SU-DHL-6 (cell line): Measurements from ENCODE around the gene PKDCC.

ENCODE experiments used
- H2AFZ ChIP-seq: fragments of 200-600 bp; sonication (generic); 2 replicates; pipeline ENCODE4 v1.6.1; 2014; ENCODE audit warnings: low read depth, mild to moderate bottlenecking, moderate library complexity, mixed read lengths, antibody characterized with exemption, low read length; ENCODE audit not compliant: severe bottlenecking
- H3F3A ChIP-seq: fragments of 200-600 bp; shearing (Covaris generic); 2 replicates; pipeline ENCODE4 v1.6.0; 2016; ENCODE audit warnings: antibody characterized with exemption, mild to moderate bottlenecking; ENCODE audit not compliant: insufficient read depth
- H3K27ac ChIP-seq: fragments of 200-600 bp; sonication (generic); 2 replicates; pipeline ENCODE4 v1.5.1; 2016; ENCODE audit warnings: low read depth, mild to moderate bottlenecking, low read length, moderate library complexity, mixed read lengths
- H3K27me3 ChIP-seq: fragments of 200-600 bp; sonication (generic), shearing (Covaris generic); 2 replicates; pipeline ENCODE4 v1.6.0; 2014; ENCODE audit warnings: mild to moderate bottlenecking, low read length
- H3K36me3 ChIP-seq: fragments of 200-600 bp; sonication (generic); 2 replicates; pipeline ENCODE4 v1.6.1; 2014; ENCODE audit warnings: mild to moderate bottlenecking, low read length, mixed read lengths
- H3K4me2 ChIP-seq: fragments of 300-600, 200-600 bp; shearing (Covaris generic), sonication (generic); 2 replicates; pipeline ENCODE4 v1.6.0; 2014; ENCODE audit warnings: low read length, low read depth, mild to moderate bottlenecking; ENCODE audit not compliant: poor library complexity, severe bottlenecking
- H3K4me3 ChIP-seq: fragments of 200-600 bp; sonication (generic); 2 replicates; pipeline ENCODE4 v1.5.1; 2014; ENCODE audit warnings: antibody characterized with exemption, low read length, mild to moderate bottlenecking, mixed read lengths; ENCODE audit not compliant: insufficient read depth, poor library complexity, severe bottlenecking
- H3K79me2 ChIP-seq: fragments of 200-600 bp; sonication (generic); 2 replicates; pipeline ENCODE4 v1.6.1; 2014; ENCODE audit warnings: mild to moderate bottlenecking, low read length, moderate library complexity; ENCODE audit not compliant: insufficient read depth
- H3K9ac ChIP-seq: fragments of 200-600 bp; sonication (generic); 2 replicates; pipeline ENCODE4 v1.7.0; 2014; ENCODE audit warnings: mild to moderate bottlenecking, low read length
- H3K9me2 ChIP-seq: fragments of 200-600 bp; sonication (generic); replicated peaks from 2 replicates; pipeline ENCODE4 v1.6.1; 2014; ENCODE audit warnings: low read length; ENCODE audit not compliant: insufficient read depth
- H3K9me3 ChIP-seq: fragments of 200-600 bp; sonication (generic); 2 replicates; pipeline ENCODE4 v1.6.1; 2014; ENCODE audit warnings: low read length, mixed read lengths; ENCODE audit not compliant: insufficient read depth
- H4K20me1 ChIP-seq: fragments of 200-600 bp; sonication (generic); 2 replicates; pipeline ENCODE4 v1.6.1; 2014; ENCODE audit warnings: low read depth, mild to moderate bottlenecking, antibody characterized with exemption, low read length, moderate library complexity, mixed read lengths
- EZH2phosphoT487 ChIP-seq: fragments of 200-600 bp; sonication (generic), shearing (Covaris generic); conservative IDR thresholded peaks from 2 replicates; pipeline ENCODE4 v1.6.1; 2018; ENCODE audit warnings: mild to moderate bottlenecking, antibody characterized with exemption, low read length, moderate library complexity, mixed read lengths
- TF ChIP-seq, protein P1 (sequence below): fragments of 200-600 bp; sonication (generic); IDR thresholded peaks from one replicate; pipeline ENCODE4 v1.5.1; 2017; ENCODE audit warnings: antibody characterized with exemption, mild to moderate bottlenecking, low read length, moderate library complexity; ENCODE audit not compliant: insufficient read depth, poor library complexity, severe bottlenecking

The PKDCC gene

DNA sequence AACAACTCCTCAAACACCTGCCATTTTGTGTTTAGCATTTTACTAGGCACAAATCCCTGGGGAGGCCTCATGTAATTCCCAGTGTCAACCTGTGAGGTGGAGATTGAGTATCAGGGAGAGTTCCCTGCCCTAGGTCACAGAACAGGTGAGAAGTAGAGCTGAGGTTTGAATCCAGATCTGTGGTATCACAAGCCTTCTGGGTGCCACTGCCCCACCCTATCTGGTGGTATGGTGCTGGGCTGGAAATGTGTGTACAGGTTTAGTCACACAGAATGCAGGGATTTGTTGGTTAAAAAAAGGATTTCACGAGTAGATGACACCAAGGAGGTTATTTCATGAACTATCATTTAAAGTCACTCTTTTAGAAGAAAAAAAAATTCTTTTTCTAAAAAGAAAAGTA lies 35.7 kb upstream of the PKDCC start:
- no peak for TF ChIP-seq EZH2phosphoT487
- TF ChIP-seq, protein P1, sequence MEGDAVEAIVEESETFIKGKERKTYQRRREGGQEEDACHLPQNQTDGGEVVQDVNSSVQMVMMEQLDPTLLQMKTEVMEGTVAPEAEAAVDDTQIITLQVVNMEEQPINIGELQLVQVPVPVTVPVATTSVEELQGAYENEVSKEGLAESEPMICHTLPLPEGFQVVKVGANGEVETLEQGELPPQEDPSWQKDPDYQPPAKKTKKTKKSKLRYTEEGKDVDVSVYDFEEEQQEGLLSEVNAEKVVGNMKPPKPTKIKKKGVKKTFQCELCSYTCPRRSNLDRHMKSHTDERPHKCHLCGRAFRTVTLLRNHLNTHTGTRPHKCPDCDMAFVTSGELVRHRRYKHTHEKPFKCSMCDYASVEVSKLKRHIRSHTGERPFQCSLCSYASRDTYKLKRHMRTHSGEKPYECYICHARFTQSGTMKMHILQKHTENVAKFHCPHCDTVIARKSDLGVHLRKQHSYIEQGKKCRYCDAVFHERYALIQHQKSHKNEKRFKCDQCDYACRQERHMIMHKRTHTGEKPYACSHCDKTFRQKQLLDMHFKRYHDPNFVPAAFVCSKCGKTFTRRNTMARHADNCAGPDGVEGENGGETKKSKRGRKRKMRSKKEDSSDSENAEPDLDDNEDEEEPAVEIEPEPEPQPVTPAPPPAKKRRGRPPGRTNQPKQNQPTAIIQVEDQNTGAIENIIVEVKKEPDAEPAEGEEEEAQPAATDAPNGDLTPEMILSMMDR: no peak
- Histone ChIP-seq H3K4me2 (no peak overlapping the region), H2AFZ (no peak overlapping the region)

GRCh38 chr2:42012651-42013050 lies 35.2 kb upstream of the PKDCC start:
- Histone ChIP-seq H3K27ac (no peak overlapping the region), H2AFZ (no peak overlapping the region), H3K9me2 (no peaks in the 10 kb centered on the region), H3K36me3 (no peaks in the 10 kb centered on the region), H3K79me2 (no peaks in the 10 kb centered on the region), H4K20me1 (no peaks in the 10 kb centered on the region), H3F3A (no peaks in the 10 kb centered on the region), H3K9me3 (no peaks in the 10 kb centered on the region), H3K4me3 (no peak overlapping the region), H3K4me2 (no peak overlapping the region), H3K27me3 (no peaks in the 10 kb centered on the region), H3K9ac (no peak overlapping the region)
- TF ChIP-seq, protein P1: no peak
- TF ChIP-seq EZH2phosphoT487: no peak

More for the DNA sequence above, 35.7 kb upstream of the PKDCC start:
- Histone ChIP-seq H3K9ac (no peak overlapping the region), H3F3A (no peaks in the 10 kb centered on the region), H3K4me3 (no peak overlapping the region), H4K20me1 (no peaks in the 10 kb centered on the region), H3K27me3 (no peaks in the 10 kb centered on the region), H3K9me2 (no peaks in the 10 kb centered on the region), H3K79me2 (no peaks in the 10 kb centered on the region), H3K36me3 (no peaks in the 10 kb centered on the region), H3K27ac (no peak overlapping the region), H3K9me3 (no peaks in the 10 kb centered on the region)

GRCh38 chr2:42013409-42013808 lies 34.4 kb upstream of the PKDCC start:
- TF ChIP-seq, protein P1: no peak
- no peak for TF ChIP-seq EZH2phosphoT487

GRCh38 chr2:42021464-42021863 lies 26.4 kb upstream of the PKDCC start:
- H4K20me1 ChIP-seq: no peaks in the 10 kb centered on the region
- no peaks in the 10 kb centered on the region for H3K9me3 ChIP-seq
- no peak overlapping the region for H2AFZ ChIP-seq
- H3F3A ChIP-seq: no peaks in the 10 kb centered on the region
- H3K4me2 ChIP-seq: no peak overlapping the region
- H3K9me2 ChIP-seq: no peaks in the 10 kb centered on the region
- no peak overlapping the region for H3K9ac ChIP-seq
- no peaks in the 10 kb centered on the region for H3K79me2 ChIP-seq
- no peaks in the 10 kb centered on the region for H3K27me3 ChIP-seq
- H3K4me3 ChIP-seq: no peak overlapping the region
- no peak for TF ChIP-seq EZH2phosphoT487
- TF ChIP-seq, protein P1: no peak
- H3K36me3 ChIP-seq: no peaks in the 10 kb centered on the region
- H3K27ac ChIP-seq: no peak overlapping the region

More at GRCh38 chr2:42013409-42013808, 34.4 kb upstream of the PKDCC start:
- no peaks in the 10 kb centered on the region for H3K79me2 ChIP-seq
- no peaks in the 10 kb centered on the region for H3K9me3 ChIP-seq
- no peaks in the 10 kb centered on the region for H4K20me1 ChIP-seq
- no peak overlapping the region for H3K4me2 ChIP-seq
- no peak overlapping the region for H2AFZ ChIP-seq
- H3K27me3 ChIP-seq: no peaks in the 10 kb centered on the region
- H3K4me3 ChIP-seq: no peak overlapping the region
- no peak overlapping the region for H3K27ac ChIP-seq
- H3F3A ChIP-seq: no peaks in the 10 kb centered on the region
- no peaks in the 10 kb centered on the region for H3K9me2 ChIP-seq
- no peak overlapping the region for H3K9ac ChIP-seq
- no peaks in the 10 kb centered on the region for H3K36me3 ChIP-seq
